ENCODE measurements around the gene SNRK. TPM values are rescaled to one million over a fixed set of nuclear protein-coding genes. Genes with fewer than 3 reads are reported as not detected.

The SNRK gene
- total RNA-seq, 1 donor from 2014 or later, result 46.3 TPM

DNA sequence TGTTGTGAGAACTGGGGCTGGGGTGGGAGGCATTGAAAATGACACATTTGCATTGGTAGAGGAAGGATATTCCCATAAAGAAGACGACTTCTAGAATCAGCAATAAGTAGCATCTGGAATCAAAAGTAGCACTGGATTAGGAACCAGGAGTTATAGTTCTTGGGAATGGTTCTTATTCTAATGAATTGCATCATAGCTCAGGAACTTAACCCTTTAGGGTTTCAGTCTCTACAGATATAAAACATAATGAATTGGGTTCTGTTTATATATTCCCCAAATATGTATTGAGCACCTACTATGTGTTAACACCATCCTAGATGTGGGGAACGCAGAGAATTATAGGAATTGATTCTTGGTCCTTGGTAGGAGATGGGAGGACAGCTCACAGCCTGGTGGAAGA, 16.3 kb upstream of the SNRK start:
- Histone ChIP-seq H3K27ac (no peak overlapping the region), H3K4me1 (no peaks in the 10 kb centered on the region), H3K36me3 (no peaks in the 10 kb centered on the region), H3K4me3 (no peak overlapping the region), H3K27me3 (no peaks in the 10 kb centered on the region), H3K9me3 (no peaks in the 10 kb centered on the region)
- DNase-seq (no peak), ATAC-seq (no peak)
- intact Hi-C loops (cut with DNase I), result no loop called here
- TF ChIP-seq, protein P1, sequence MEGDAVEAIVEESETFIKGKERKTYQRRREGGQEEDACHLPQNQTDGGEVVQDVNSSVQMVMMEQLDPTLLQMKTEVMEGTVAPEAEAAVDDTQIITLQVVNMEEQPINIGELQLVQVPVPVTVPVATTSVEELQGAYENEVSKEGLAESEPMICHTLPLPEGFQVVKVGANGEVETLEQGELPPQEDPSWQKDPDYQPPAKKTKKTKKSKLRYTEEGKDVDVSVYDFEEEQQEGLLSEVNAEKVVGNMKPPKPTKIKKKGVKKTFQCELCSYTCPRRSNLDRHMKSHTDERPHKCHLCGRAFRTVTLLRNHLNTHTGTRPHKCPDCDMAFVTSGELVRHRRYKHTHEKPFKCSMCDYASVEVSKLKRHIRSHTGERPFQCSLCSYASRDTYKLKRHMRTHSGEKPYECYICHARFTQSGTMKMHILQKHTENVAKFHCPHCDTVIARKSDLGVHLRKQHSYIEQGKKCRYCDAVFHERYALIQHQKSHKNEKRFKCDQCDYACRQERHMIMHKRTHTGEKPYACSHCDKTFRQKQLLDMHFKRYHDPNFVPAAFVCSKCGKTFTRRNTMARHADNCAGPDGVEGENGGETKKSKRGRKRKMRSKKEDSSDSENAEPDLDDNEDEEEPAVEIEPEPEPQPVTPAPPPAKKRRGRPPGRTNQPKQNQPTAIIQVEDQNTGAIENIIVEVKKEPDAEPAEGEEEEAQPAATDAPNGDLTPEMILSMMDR (IDR thresholded peaks at IDR 0.05), result no peak

DNA sequence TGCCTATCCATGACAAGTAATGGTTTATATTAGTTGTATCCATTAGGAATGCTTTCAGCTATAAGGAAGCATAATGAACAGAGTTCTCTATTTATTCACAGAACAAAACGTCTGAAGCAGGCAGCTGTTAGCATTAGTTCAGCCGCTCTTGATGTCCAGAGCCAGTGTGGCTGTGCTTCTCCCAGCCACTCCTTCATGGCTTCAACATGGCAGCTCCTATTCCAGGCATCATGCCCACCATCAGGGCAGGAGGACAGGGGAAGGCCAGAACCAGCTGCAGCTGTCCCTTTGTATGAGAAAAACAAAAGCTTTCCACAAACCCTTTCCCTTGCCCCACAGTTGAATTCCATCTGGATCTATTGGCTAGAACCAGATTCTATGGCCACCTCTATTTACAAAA, 12.9 kb upstream of the SNRK start:
- Histone ChIP-seq H3K4me1 (no peaks in the 10 kb centered on the region), H3K27me3 (no peaks in the 10 kb centered on the region), H3K27ac (no peak overlapping the region), H3K9me3 (no peaks in the 10 kb centered on the region), H3K36me3 (no peaks in the 10 kb centered on the region), H3K4me3 (no peak overlapping the region)
- ATAC-seq, result no peak
- TF ChIP-seq, protein P1 (IDR thresholded peaks at IDR 0.05), result no peak
- intact Hi-C loops (cut with DNase I), result no loop called here
- DNase-seq, result no peak

DNA sequence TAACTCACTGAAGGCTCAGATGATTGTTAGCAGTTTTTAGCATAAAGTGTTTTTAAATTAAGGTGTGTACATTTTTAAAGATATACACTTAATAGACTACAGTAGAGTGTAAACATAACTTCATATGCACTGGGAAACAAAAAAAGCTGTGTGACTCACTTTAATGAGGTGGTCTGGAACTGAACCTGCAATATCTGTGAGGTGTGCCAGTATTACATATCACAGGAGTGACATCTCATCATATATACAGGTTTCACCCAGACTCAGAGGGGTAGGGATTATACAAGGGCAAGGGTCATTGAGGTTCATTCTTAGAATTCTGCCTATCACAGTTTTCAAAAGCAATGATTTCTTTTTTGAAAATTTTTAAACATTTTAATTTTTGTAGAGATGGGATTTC, 7.3 kb upstream of the SNRK start:
- DNase-seq (no peak), ATAC-seq (no peak)
- Histone ChIP-seq H3K27me3 (no peaks in the 10 kb centered on the region), H3K4me3 (no peak overlapping the region), H3K27ac (no peak overlapping the region), H3K36me3 (no peaks in the 10 kb centered on the region), H3K4me1 (no peaks in the 10 kb centered on the region), H3K9me3 (no peaks in the 10 kb centered on the region)
- TF ChIP-seq, protein P1 (IDR thresholded peaks at IDR 0.05), result no peak
- intact Hi-C loops (cut with DNase I), result no loop called here

DNA sequence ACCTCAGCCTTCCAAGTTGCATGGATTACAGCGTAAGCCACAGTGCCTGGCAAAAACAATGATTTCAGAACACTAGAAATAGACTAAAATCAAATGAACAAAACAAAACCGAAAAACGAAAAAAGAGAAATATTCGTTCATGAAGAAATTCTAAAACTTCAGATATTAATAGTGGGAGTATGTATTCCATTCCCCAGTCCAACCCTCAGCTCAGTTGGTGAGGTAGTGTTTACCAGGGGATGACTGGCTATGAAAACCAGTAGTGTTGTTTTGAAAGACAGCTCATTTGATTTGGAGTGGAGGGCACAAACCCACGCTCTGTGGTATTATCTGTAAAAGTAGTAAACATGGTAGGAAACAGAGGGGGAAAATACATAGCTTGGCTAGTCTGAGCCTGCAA, 6.8 kb upstream of the SNRK start:
- H3K9me3 ChIP-seq, result no peaks in the 10 kb centered on the region
- H3K27me3 ChIP-seq, result no peaks in the 10 kb centered on the region
- H3K4me3 ChIP-seq, result no peak overlapping the region
- TF ChIP-seq, protein P1 (IDR thresholded peaks at IDR 0.05), result no peak
- intact Hi-C loops (cut with DNase I), result no loop called here
- H3K4me1 ChIP-seq, result no peaks in the 10 kb centered on the region
- no peaks in the 10 kb centered on the region for H3K36me3 ChIP-seq
- no peak overlapping the region for H3K27ac ChIP-seq
- no peak for DNase-seq
- ATAC-seq, result no peak

DNA sequence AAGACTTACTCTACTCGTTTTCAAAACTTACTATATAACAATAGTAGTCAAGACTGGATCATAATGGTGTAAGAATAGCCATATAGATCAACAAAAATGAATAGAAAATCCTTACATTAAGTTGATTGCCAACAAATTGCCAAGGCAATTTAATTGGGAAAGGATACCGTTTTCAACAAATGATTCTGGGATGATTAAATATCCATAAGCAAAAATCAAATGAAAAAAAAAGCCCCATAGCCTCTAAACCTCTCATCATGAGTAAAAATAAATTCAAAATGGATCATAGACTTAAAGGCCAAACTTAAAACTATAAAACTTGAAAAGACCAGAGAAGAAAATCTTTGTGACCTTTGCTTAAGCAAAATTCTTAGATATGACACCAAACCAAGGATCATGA, 5.3 kb upstream of the SNRK start:
- DNase-seq, result no peak
- H3K4me3 ChIP-seq, result no peak overlapping the region
- no peaks in the 10 kb centered on the region for H3K9me3 ChIP-seq
- no peaks in the 10 kb centered on the region for H3K36me3 ChIP-seq
- peaks cover 3% of the 10 kb centered on the region for H3K4me1 ChIP-seq
- TF ChIP-seq, protein P1 (IDR thresholded peaks at IDR 0.05), result no peak
- ATAC-seq, result no peak
- no peaks in the 10 kb centered on the region for H3K27me3 ChIP-seq
- intact Hi-C loops (cut with DNase I), result no loop called here
- H3K27ac ChIP-seq, result no peak overlapping the region

DNA sequence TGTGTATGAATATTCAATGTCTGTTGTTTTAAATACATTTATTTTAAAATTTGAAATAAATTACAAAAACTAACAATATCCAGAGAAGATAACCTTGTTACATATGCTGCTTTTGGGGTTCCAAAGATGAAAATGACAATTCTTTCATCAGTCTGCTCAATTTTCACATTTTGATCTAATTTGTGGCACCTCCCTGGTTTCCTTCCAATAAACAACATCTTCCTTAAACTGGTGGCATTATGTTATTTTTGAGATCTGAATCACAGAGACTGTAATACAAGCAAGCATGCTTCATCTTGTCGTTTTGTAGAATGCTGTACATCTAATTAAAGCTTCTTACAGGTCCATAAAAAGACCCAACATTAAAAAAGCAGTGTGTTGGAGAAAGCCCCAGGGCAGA, 2.2 kb upstream of the SNRK start:
- Histone ChIP-seq H3K36me3 (no peaks in the 10 kb centered on the region), H3K4me3 (no peak overlapping the region), H3K4me1 (peaks cover 12% of the 10 kb centered on the region), H3K9me3 (no peaks in the 10 kb centered on the region), H3K27ac (no peak overlapping the region), H3K27me3 (no peaks in the 10 kb centered on the region)
- DNase-seq (no peak), ATAC-seq (no peak)
- intact Hi-C loops (cut with DNase I), result no loop called here
- TF ChIP-seq, protein P1 (IDR thresholded peaks at IDR 0.05), result no peak

Measured in upper lobe of right lung (tissue), 1 donor.